Activated CD8-positive, alpha-beta memory T cell treated with anti-CD3 and anti-CD28 coated beads, Interleukin-2, amount 10 ng/mL, durations not matched to agents 7 days and 5 days (primary cell): Measurements from ENCODE around the gene PRSS50. TPM values are rescaled to one million over a fixed set of nuclear protein-coding genes. Genes with fewer than 3 reads are reported as not detected.

Experiments
- ATAC-seq: fragments of 150-1000 bp; cut with Tn5 transposase; one replicate; pipeline ENCODE4 v1.10.0; 2021; ENCODE audit warnings: moderate library complexity
- CTCF ChIA-PET: fragments of 350-600 bp; sonication (Branson Sonifier 250); formaldehyde crosslinking; loops from one replicate; lab custom pipeline; 2021; ENCODE audit warnings: antibody characterized with exemption; lab: Charles Lee
- DNase-seq: peaks from one replicate; pipeline ENCODE4 v3.0.0-alpha.2; 2020
- H3K27ac Mint-ChIP-seq: one replicate; pipeline ENCODE4 v1.8.0; 2021; ENCODE audit warnings: mild to moderate bottlenecking, mixed read lengths
- H3K27me3 Mint-ChIP-seq: one replicate; pipeline ENCODE4 v1.8.0; 2021; ENCODE audit warnings: mixed read lengths
- H3K36me3 Mint-ChIP-seq: one replicate; pipeline ENCODE4 v1.8.0; 2021; ENCODE audit warnings: mild to moderate bottlenecking, mixed read lengths
- H3K4me1 Mint-ChIP-seq: one replicate; pipeline ENCODE4 v1.8.0; 2021; ENCODE audit warnings: mixed read lengths
- H3K4me3 Mint-ChIP-seq: one replicate; pipeline ENCODE4 v1.8.0; 2021; ENCODE audit warnings: mild to moderate bottlenecking, moderate library complexity, mixed read lengths
- H3K9me3 Mint-ChIP-seq: one replicate; pipeline ENCODE4 v1.8.0; 2022; ENCODE audit warnings: low read depth, mixed read lengths
- total RNA-seq, 2 experiments: library from RNA; stranded (reverse); gene quantifications; one replicate each; pipeline ENCODE4 v1.2.3, GENCODE V29; 2021

Gene PRSS50
- total RNA-seq, 2 experiments from 2014 or later = not detected

DNA sequence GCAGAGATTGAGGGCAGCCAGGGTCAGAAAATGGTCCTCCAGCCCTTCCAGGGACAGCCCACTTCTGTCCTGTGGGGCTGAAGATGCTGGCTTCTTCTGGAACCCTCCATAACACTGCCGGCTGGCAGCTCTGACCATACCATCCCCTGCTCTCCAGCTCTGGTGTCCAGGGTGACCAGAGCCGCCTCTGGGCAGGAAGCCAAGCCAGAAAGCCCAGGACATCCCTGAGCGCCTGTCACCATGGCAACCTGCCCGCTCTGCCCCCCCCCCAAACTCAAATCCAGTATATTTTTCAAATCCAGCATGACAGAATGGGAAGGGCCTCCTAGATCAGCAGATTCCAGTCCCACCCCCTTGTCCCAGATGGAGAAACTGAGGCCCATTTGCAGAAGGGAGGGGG is 16.9 kb downstream of the PRSS50 start:
- Mint-ChIP-seq H3K4me3 (no peak overlapping the region), H3K27me3 (peaks cover 29% of the 10 kb centered on the region), H3K4me1 (peaks cover 3% of the 10 kb centered on the region), H3K27ac (no peak overlapping the region), H3K9me3 (no peaks in the 10 kb centered on the region), H3K36me3 (no peaks in the 10 kb centered on the region)
- CTCF ChIA-PET = no interaction called here
- ATAC-seq = no peak
- no peak for DNase-seq

DNA sequence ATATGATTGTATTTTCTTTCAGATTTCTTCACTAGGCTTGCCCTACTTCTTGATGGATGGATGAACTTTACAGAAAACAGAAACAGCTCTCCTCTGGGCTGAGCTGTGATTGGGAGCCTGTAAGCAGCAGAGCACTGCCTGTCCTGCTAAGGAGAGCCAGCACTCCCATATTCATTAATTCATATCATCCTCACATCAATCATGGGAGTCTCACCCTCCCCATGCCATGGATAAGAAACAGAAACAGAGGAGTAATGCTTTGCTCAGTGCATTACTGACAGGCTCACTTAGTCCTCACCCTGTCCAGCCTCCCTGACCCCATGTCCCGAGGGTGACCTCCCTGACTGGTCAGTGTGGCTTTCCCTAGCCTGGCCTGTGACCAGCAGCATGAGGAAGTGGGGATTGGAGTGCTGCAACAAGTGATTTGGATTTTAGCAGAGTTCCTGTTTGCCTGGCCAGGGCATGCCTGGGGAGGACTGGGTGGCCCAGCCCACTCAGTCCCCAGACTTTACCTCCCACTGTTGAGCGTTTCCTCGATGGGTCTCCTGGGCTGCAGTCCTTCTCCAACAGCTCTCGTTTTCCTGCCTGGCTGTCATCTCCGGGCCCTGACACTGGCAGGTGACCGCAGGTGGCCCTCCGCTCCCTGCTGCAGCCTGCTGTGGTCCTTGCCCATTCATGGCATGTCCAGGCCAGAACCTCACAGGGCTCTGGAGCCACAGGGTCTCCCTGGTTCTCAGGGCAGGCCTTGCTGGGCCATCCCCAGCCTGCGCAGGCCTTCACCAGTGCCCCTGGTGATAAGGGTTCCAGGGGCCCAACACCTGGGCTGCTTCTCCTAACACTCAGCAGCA is 17.8 kb downstream of the PRSS50 start:
- no peaks in the 10 kb centered on the region for H3K36me3 Mint-ChIP-seq
- CTCF ChIA-PET = interaction anchor here (2.0 kb wide), 1 partner anchor 211 kb away, joined by 6 read pairs; no protein-coding TSS in a partner anchor
- H3K9me3 Mint-ChIP-seq = no peaks in the 10 kb centered on the region
- peaks cover 29% of the 10 kb centered on the region for H3K27me3 Mint-ChIP-seq
- H3K4me3 Mint-ChIP-seq = no peak overlapping the region
- peaks cover 12% of the 10 kb centered on the region for H3K4me1 Mint-ChIP-seq
- H3K27ac Mint-ChIP-seq = no peak overlapping the region
- DNase-seq = no peak
- ATAC-seq = no peak

DNA sequence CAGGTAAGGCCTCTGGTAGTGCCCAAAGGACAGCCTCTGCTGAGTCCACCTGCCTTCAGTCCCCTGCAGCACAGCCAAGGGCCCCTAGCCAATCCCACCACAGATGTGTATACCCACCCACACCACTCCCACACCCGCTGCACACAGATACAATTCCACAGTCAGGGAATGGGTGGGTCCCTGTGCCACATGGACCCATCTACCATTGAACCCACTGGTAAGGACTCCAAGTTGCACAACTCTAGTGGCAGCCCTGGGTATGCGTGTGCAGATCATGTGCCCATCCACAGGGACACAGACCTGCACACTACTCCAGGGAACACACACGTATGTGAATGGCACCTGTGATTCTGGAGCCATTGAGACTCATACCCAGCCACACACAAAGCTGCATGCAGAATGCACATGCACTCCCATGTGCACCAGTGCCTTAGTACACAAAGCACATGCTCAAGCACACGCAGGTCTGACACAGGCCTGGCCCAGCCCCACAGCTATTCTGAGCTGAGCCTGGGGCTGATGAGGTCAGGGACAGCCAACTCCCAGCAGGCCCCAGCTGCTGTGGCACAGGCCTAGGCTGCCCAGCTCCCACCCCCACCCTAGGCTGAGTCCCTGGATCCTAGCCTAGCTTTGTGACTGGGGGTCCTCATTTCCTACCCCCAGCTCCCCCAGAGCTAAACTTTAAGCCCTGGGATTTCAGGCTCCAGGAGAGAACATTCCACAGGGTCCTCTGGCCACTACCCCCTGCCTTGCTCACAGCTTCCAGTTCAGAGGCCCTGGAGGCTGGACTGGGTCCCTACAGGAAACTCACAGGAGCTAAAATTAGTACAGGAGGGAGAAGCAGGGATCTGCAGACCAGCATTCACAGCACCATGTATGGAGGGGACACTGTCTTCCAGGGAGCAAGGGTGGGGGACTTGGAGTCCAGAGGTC is 21.4 kb downstream of the PRSS50 start:
- Mint-ChIP-seq H3K36me3 (no peaks in the 10 kb centered on the region), H3K9me3 (no peaks in the 10 kb centered on the region), H3K27me3 (peaks cover 30% of the 10 kb centered on the region), H3K27ac (no peak overlapping the region), H3K4me1 (peaks cover 19% of the 10 kb centered on the region), H3K4me3 (no peak overlapping the region)
- DNase-seq (no peak), ATAC-seq (no peak)
- CTCF ChIA-PET = interaction anchor here (0.7 to 2.4 kb wide), 7 partner anchors 9 to 213 kb away, joined by 3 to 11 read pairs (median 3); no protein-coding TSS in a partner anchor

DNA sequence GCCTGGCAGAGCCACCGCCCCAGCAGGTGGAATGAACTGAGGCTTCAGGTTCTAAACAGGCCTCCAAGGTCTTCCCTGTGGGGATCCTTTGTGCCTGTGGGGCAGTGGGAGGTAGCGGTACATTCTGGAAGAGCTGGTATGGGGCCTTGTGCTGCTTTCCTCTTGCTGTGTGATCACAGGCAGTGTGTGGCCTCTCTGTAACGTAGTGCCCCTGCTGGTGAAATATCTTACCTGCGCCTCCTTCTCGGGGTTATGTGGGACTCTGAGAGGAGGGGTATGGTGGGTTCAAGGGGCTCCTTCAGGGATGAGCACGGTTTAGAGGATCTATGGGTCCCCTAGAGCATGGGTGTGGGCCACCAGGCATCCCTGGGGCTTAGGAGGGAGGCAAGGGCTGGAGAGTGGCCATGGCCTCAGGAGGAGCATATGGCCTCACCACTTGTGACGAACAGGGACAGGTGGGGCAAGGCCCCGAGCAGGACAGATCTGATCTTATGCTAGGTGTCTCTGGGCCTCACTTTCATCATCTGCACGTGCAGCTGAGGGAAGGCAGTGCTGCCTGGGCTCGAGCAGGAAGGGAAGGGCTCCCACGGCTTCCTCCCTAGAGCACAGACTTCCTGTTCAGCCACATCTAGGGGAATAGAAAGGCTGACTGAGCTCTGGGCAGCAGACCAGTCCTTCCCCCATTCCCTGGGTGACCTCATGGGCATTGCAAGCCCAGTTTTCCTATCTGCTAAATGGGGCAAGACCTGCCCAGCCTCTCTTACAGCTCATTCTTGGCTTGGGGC is 22.3 kb downstream of the PRSS50 start:
- H3K4me3 Mint-ChIP-seq = no peak overlapping the region
- CTCF ChIA-PET = interaction anchor here (0.9 to 2.4 kb wide), 6 partner anchors 10 to 214 kb away, joined by 3 to 11 read pairs (median 4); no protein-coding TSS in a partner anchor
- peak overlapping the region; percentile 14 for H3K27ac Mint-ChIP-seq
- peaks cover 19% of the 10 kb centered on the region for H3K4me1 Mint-ChIP-seq
- ATAC-seq = no peak
- no peaks in the 10 kb centered on the region for H3K36me3 Mint-ChIP-seq
- no peaks in the 10 kb centered on the region for H3K9me3 Mint-ChIP-seq
- DNase-seq = peak; percentile 54
- H3K27me3 Mint-ChIP-seq = peaks cover 24% of the 10 kb centered on the region

DNA sequence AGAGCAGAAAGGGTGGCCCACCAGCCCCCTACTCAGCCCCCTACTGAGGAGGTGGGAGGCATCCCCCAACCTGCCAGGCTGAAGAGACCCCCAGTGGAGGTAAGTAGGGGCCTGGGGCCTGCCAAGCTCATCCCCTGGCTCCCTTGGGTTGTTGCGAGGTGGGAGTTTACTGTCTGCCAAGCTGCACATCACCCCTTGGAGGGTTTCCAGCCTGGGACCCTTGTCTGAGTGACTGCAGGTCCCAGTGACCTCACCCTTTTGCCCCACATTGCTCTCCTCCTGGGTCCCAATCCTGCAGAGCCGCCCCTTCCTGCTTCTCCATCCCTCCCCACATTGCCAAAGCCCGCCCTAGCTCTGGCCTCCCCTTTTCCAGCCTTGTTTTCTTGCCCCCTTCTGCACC is 23.1 kb downstream of the PRSS50 start:
- peaks cover 19% of the 10 kb centered on the region for H3K4me1 Mint-ChIP-seq
- no peaks in the 10 kb centered on the region for H3K36me3 Mint-ChIP-seq
- DNase-seq (no peak), ATAC-seq (no peak)
- no peak overlapping the region for H3K27ac Mint-ChIP-seq
- CTCF ChIA-PET = interaction anchor here (2.4 kb wide), 1 partner anchor 206 kb away, joined by 11 read pairs; no protein-coding TSS in a partner anchor
- no peaks in the 10 kb centered on the region for H3K9me3 Mint-ChIP-seq
- peaks cover 21% of the 10 kb centered on the region for H3K27me3 Mint-ChIP-seq
- H3K4me3 Mint-ChIP-seq = no peak overlapping the region

DNA sequence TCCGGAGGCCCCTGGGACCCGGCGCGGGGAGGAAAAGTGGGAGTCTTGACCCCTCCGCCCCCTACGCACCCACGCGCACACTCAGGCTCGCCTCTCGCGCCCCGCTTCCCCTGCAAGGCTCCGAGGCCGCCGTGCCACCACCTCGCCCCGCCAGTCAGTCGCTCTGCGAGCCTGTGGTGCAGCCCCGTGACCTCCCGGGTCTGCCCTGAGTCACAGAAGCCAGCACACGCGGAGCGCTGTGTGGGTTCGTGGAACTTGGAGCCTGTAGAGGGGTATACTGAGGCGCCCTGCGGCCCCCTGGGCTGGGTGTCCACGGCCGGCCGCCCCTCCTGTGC is 23.8 kb downstream of the PRSS50 start:
- Mint-ChIP-seq H3K4me1 (peaks cover 19% of the 10 kb centered on the region), H3K4me3 (no peak overlapping the region), H3K36me3 (no peaks in the 10 kb centered on the region), H3K27me3 (peaks cover 18% of the 10 kb centered on the region), H3K9me3 (no peaks in the 10 kb centered on the region), H3K27ac (no peak overlapping the region)
- ATAC-seq = no peak
- CTCF ChIA-PET = interaction anchor here (1.0 to 1.5 kb wide), 2 partner anchors 205 to 215 kb away, joined by 5 to 7 read pairs; no protein-coding TSS in a partner anchor
- DNase-seq = no peak

DNA sequence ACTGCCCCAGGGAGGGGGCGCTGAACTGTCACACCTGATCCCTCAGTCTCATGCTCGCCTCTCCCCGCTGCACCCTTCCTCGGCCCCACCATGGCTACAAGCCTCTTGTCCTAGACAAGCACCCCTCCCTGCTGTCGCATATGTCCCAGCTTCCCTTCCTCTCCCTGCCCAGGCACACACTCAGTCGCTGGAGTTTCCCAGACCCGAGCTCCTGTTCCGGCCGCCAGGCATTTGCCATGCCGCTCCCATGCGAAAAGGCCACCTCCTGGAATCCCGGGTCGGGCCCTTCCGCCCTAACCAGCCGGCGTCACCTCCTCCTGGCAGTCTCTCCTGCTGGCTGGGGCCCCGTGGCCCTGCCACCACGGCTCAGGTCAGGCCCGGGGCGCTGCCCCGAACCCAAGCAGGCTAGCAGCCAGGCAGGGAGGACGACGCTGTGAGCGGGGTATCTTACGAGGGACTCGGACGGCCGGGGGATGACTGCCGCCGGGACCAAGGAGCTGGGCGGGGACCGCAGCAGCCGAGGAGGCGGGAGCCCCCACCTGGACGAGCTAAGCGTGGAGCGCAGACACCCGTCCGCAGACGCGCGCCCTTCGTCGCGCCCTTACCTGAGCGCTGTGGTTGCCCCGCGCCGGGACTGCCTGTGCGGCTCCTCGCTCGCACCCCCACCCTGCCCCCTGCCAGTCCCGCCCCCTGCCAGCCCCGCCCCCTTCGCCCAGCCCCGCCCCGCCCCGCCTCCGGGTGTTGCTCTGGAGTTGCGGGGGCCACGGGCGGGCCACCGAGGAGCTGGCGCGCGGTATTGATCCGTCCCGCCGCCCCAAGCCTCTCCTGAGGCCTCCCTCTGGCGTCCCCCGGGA is 24.4 kb downstream of the PRSS50 start, which contains the start of gene ALS2CL:
Gene ALS2CL, minus strand, starts transcription at position 642 of the 854 bp plus-strand sequence. CDS start 4,239 bp downstream, outside the sequence.
- Mint-ChIP-seq H3K4me3 (peak within 1 kb of the TSS; percentile 65), H3K27ac (no peak within 1 kb of the TSS), H3K27me3 (peaks cover 18% of the 10 kb centered on the region), H3K9me3 (no peaks in the 10 kb centered on the region), H3K36me3 (no peaks in the 10 kb centered on the region), H3K4me1 (peaks cover 19% of the 10 kb centered on the region)
- CTCF ChIA-PET = interaction anchor here (0.9 to 1.5 kb wide), 4 partner anchors 154 to 222 kb away, joined by 3 to 7 read pairs (median 4); no protein-coding TSS in a partner anchor
- DNase-seq (peak; percentile 61), ATAC-seq (peak; percentile 78)

DNA sequence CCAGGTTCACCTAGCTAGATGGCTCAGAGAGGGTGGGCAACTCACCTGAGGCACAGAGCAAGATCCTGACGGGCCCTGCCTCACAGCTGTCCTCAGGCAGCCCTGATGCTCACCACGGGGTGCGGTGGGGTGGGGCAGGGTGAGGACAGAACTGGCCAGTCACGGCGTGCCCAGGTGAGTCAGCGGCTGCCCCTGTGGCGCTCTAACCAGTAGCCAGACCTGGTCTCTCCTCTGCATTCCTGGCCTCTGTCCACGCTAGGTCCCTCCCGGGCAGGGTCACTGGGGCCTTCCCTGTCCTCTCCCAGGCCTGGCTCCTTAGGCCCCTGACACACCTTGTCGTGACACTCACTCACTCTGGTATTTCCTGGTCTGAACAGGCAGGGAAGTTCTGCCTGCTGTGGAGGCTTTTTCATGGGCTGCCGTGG is 25.1 kb downstream of the PRSS50 start:
- H3K27ac Mint-ChIP-seq = no peak overlapping the region
- H3K4me3 Mint-ChIP-seq = peak overlapping the region; percentile 65
- H3K36me3 Mint-ChIP-seq = no peaks in the 10 kb centered on the region
- CTCF ChIA-PET = interaction anchor here (0.9 to 1.5 kb wide), 3 partner anchors 154 to 222 kb away, joined by 3 to 7 read pairs (median 3); no protein-coding TSS in a partner anchor
- H3K27me3 Mint-ChIP-seq = peaks cover 18% of the 10 kb centered on the region
- ATAC-seq = no peak
- peaks cover 19% of the 10 kb centered on the region for H3K4me1 Mint-ChIP-seq
- no peaks in the 10 kb centered on the region for H3K9me3 Mint-ChIP-seq
- DNase-seq = no peak

DNA sequence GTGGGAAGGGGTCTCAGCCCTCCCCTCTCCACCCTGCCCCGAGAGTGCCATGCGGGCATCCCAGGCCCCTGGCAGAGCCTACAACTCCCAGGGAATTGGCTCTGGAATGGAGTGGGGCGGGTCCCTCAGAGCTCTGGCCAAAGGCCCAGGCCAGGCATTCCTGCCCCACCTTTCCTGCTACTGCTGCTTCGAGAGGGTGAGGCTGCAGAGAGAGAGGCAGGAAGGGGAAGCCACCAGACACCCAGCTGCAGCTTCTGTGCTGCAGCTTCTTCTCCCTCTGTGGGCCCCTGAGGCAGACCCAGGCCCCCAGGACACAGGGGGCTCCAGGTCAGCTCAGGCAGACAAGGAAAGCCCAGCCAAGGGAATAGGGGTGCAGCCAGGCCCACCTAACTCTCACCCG is 26.9 kb downstream of the PRSS50 start:
- CTCF ChIA-PET = interaction anchor here (0.6 to 0.8 kb wide), 2 partner anchors 202 to 649 kb away, joined by 3 read pairs; no protein-coding TSS in a partner anchor
- Mint-ChIP-seq H3K9me3 (no peaks in the 10 kb centered on the region), H3K4me3 (no peak overlapping the region), H3K27ac (no peak overlapping the region), H3K36me3 (no peaks in the 10 kb centered on the region), H3K27me3 (peaks cover 18% of the 10 kb centered on the region), H3K4me1 (peaks cover 16% of the 10 kb centered on the region)
- DNase-seq (no peak), ATAC-seq (no peak)

DNA sequence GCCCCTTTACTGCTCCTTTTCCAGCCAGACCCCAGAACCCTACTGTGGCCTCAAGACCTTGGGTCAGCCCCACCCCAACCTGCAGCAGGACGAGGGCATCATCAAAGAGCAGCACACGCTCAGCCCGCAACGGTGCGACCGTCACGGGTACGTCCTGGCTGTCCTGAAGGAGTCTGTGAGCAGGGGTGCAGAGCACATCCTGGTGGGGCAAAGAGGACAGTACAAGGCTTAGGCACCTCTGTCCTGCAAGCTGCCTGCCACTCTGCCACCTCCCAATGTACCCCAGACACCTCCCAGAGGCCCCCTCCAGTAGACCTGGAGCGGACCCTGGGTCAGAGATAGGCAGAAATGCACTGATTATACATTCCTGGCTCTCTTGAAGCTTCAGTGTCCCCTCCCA is 32.2 kb downstream of the PRSS50 start:
- no peak overlapping the region for H3K4me3 Mint-ChIP-seq
- CTCF ChIA-PET = no interaction called here
- no peaks in the 10 kb centered on the region for H3K36me3 Mint-ChIP-seq
- no peak for DNase-seq
- no peak for ATAC-seq
- no peak overlapping the region for H3K27ac Mint-ChIP-seq
- no peaks in the 10 kb centered on the region for H3K4me1 Mint-ChIP-seq
- H3K9me3 Mint-ChIP-seq = no peaks in the 10 kb centered on the region
- peaks cover 4% of the 10 kb centered on the region for H3K27me3 Mint-ChIP-seq

DNA sequence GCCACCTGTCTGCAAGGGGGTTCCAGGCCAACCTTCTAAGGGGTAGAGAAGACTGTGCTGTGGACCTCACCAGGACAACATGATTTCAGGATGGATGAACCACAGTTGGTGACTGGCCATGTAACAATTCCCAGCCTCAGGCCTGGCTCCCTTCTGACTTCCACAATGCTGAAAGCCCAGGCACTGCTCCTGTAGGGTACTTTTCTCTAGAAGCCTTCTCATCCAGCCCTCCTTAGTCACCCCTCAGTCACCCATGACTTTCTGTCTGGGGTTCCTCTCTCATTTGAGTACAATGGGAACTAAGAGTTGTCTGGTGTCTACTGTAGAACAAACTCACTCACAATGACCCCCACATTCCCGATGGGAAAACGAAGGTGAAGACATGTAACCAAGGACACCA is 32.8 kb downstream of the PRSS50 start:
- Mint-ChIP-seq H3K27me3 (peaks cover 2% of the 10 kb centered on the region), H3K9me3 (no peaks in the 10 kb centered on the region), H3K4me1 (no peaks in the 10 kb centered on the region), H3K27ac (no peak overlapping the region), H3K36me3 (no peaks in the 10 kb centered on the region), H3K4me3 (no peak overlapping the region)
- ATAC-seq = no peak
- no peak for DNase-seq
- CTCF ChIA-PET = interaction anchor here (1.2 kb wide), 1 partner anchor 13 kb away, joined by 3 read pairs; no protein-coding TSS in a partner anchor

DNA sequence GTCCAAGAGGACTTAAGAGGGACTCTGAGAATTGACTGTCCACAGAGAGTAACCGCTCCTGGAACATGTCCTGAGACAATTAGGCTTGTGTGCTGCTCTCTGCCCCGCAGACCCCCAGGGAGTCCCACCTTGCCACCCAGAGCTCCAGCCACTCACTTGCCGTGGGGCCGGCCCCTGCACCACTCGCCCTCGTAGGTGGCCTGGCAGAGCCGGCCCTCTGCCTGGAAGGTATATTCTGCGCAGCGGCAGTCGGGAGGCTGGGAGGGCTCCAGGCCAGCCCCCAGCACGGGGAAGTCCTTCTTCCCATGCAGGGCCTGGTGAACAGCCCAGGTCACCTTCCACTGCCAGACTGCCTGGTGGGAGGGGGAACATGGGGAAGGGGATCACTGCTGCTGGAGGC is 34.7 kb downstream of the PRSS50 start:
- Mint-ChIP-seq H3K4me1 (no peaks in the 10 kb centered on the region), H3K4me3 (no peak overlapping the region), H3K27ac (no peak overlapping the region), H3K9me3 (no peaks in the 10 kb centered on the region), H3K36me3 (no peaks in the 10 kb centered on the region), H3K27me3 (no peaks in the 10 kb centered on the region)
- ATAC-seq (no peak), DNase-seq (no peak)
- CTCF ChIA-PET = no interaction called here
